DND-41 (cell line): ENCODE results near the gene CUBN.

Experiments
- ATAC-seq: fragments of 200-7000 bp; cut with Tn5 transposase; 3 replicates; pipeline ENCODE4 v1.9.1; 2021; ENCODE audit warnings: low read depth; ENCODE audit not compliant: insufficient read depth
- DNase-seq: peaks from one replicate; pipeline ENCODE4 v3.0.0-alpha.2; 2020
- H2AFZ ChIP-seq: 2 replicates; pipeline ENCODE4 v1.6.0; 2012; ENCODE audit warnings: low read depth, low read length
- H3K27ac ChIP-seq: 2 replicates; pipeline ENCODE4 v1.5.1; 2012; ENCODE audit warnings: low read length, inconsistent platforms
- H3K27me3 ChIP-seq: fragments of 200-600 bp; sonication (generic); 2 replicates; pipeline ENCODE4 v1.6.0; 2012; ENCODE audit warnings: low read length, mild to moderate bottlenecking, inconsistent platforms; ENCODE audit not compliant: insufficient read depth, poor library complexity
- H3K36me3 ChIP-seq: 2 replicates; pipeline ENCODE4 v1.5.1; 2012; ENCODE audit warnings: low read length, inconsistent platforms; ENCODE audit not compliant: insufficient read depth
- H3K4me1 ChIP-seq: 2 replicates; pipeline ENCODE4 v1.5.1; 2012; ENCODE audit warnings: mild to moderate bottlenecking, low read length; ENCODE audit not compliant: insufficient read depth
- H3K4me2 ChIP-seq: 2 replicates; pipeline ENCODE4 v1.6.0; 2012; ENCODE audit warnings: mild to moderate bottlenecking, moderate library complexity, low read length, inconsistent platforms; ENCODE audit not compliant: insufficient read depth
- H3K4me3 ChIP-seq, 2 experiments: fragments of 200-600 bp in 1 of 2; shearing (Covaris generic) in 1 of 2; 2 replicates each; pipeline ENCODE4 v1.5.1; 2012 to 2016; ENCODE audit warnings: inconsistent platforms in 2 of 2, low read length in 2 of 2, mild to moderate bottlenecking in 2 of 2, low read depth in 1 of 2, moderate library complexity in 1 of 2
- H3K79me2 ChIP-seq: 2 replicates; pipeline ENCODE4 v1.6.0; 2012; ENCODE audit warnings: low read length, inconsistent platforms; ENCODE audit not compliant: insufficient read depth
- H3K9ac ChIP-seq: 2 replicates; pipeline ENCODE4 v1.6.0; 2012; ENCODE audit warnings: low read depth, mild to moderate bottlenecking, inconsistent platforms, low read length, moderate library complexity
- H3K9me3 ChIP-seq: 2 replicates; pipeline ENCODE4 v1.5.1; 2012; ENCODE audit warnings: low read length, moderate library complexity, mild to moderate bottlenecking, inconsistent platforms; ENCODE audit not compliant: insufficient read depth, severe bottlenecking
- H4K20me1 ChIP-seq: 2 replicates; pipeline ENCODE4 v1.6.0; 2012; ENCODE audit warnings: low read length; ENCODE audit not compliant: insufficient read depth
- EZH2 ChIP-seq: IDR thresholded peaks from 3 replicates; pipeline ENCODE4 v1.6.1; 2012; ENCODE audit warnings: borderline replicate concordance, low read depth, mild to moderate bottlenecking, moderate library complexity, low read length, inconsistent platforms; ENCODE audit not compliant: severe bottlenecking
- TF ChIP-seq, protein P1 (sequence below): IDR thresholded peaks from 2 replicates; pipeline ENCODE4 v1.5.1; 2012; ENCODE audit warnings: borderline replicate concordance, low read length, moderate library complexity, mild to moderate bottlenecking; ENCODE audit not compliant: poor library complexity, severe bottlenecking; ENCODE audit errors: extremely low read depth

The CUBN gene

DNA sequence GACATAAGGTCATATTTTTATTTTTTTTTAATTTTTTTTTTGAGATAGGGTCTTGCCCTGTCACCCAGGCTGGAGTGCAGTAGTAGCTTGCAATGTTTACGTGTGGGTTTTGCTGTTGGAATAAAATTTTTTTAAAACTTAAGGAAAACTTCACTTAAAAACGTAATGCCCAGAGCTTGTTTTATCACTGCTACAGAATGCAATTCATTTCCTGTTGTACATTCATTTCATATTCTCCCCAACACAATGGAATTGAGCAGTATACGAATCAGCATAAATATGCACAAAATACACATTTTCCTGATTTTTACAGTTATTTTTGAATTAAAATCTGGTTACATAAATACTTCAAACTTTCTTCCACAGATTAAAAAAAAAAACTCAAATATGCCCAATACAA, 352.7 kb downstream of the CUBN start:
- no peaks in the 10 kb centered on the region for H3K36me3 ChIP-seq
- no peaks in the 10 kb centered on the region for H3K4me1 ChIP-seq
- ATAC-seq = no peak
- no peaks in the 10 kb centered on the region for H3K9me3 ChIP-seq
- DNase-seq = no peak
- no peak overlapping the region for H3K27ac ChIP-seq
- TF ChIP-seq, protein P1, sequence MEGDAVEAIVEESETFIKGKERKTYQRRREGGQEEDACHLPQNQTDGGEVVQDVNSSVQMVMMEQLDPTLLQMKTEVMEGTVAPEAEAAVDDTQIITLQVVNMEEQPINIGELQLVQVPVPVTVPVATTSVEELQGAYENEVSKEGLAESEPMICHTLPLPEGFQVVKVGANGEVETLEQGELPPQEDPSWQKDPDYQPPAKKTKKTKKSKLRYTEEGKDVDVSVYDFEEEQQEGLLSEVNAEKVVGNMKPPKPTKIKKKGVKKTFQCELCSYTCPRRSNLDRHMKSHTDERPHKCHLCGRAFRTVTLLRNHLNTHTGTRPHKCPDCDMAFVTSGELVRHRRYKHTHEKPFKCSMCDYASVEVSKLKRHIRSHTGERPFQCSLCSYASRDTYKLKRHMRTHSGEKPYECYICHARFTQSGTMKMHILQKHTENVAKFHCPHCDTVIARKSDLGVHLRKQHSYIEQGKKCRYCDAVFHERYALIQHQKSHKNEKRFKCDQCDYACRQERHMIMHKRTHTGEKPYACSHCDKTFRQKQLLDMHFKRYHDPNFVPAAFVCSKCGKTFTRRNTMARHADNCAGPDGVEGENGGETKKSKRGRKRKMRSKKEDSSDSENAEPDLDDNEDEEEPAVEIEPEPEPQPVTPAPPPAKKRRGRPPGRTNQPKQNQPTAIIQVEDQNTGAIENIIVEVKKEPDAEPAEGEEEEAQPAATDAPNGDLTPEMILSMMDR = no peak
- TF ChIP-seq EZH2 = no peak
- H3K4me3 ChIP-seq = no peak overlapping the region
- no peaks in the 10 kb centered on the region for H4K20me1 ChIP-seq
- no peaks in the 10 kb centered on the region for H3K27me3 ChIP-seq
- no peak overlapping the region for H3K9ac ChIP-seq
- no peak overlapping the region for H2AFZ ChIP-seq
- no peaks in the 10 kb centered on the region for H3K79me2 ChIP-seq
- no peak overlapping the region for H3K4me2 ChIP-seq
